ENCODE measurements around the gene SLC31A1.
"Not testable (repeated sequence)": the region's sequence is repeated elsewhere in the genome, so short reads cannot be mapped to it uniquely, and the experiment has no call there.

SLC31A1 gene

DNA sequence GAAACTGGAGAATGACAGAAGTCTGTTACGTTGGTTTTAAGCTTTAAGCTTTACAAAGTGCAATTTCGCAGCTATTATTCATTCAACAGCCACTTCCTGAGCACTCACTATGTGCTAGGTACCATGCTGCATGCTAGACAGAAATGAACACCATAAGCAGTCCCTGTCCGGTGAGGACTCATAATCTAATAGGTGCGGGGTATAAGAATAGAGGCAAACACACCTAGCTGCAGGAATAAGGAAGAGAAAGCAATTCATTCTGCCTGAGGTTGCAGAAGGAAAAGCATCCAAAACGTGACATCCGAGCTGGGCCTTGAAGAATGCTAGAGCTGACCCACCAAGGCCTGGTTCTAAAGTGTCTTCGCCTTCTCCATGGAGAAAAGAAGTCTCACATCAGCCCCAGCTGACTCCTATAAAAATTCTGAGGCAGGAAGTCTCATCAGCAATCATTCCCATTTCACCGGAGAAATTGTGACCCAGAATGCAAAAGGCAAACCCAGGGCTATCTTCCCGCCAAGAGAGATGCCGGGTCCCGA, 809 bp upstream of the SLC31A1 start:
- DNase-seq (ENCODE audit: low read depth): no peak

DNA sequence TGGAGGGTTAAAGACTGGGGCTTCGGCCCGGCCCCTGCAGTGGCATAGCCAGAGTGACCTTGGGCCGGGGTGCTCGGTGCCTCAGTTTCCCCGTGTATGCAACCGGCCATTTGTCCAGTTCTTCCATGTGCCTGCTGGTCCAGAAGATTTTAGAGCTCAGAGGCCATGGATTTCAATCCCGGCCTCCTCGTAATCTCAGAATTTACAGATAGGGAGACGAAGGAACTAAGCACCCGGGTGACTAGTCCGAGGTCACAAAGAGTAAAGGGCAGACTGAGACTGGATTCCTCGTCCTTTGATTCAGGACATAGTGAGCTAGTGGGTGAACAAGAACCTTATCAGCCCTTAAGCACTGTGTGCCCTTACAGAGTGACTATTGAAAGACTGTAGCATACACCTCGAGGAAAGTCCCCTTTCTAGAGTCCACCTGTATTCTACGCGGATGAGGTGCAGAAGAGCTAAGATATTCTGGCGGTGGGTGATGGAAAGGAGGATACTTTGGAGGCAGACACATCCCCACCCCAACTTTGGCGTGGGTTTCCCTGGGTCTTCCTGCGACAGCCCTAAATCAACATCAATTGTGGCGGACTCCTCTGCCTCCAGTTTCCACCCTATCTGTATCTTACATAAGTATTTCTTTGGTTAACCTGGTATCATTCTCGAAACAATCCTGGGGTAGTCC, 597 bp downstream of the SLC31A1 start:
- no peak for DNase-seq (ENCODE audit: low read depth)

DNA sequence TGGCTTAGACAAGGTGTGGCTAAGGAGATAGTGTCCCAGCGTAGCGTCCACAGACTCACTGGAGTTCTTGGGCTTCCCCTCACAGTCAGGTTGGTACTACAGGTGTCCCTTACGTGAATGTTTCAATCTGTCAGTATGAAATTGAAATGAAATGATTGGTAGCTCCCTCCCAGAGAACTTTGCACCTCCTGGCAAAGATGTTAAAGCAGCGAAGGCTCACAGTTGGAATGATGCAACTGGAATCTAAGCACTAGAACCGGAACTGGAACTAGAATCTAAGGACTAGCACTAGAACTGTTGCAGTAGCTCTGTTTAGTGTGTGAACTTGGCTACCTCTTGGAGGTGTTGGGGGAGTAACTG, 1.1 kb downstream of the SLC31A1 start:
- DNase-seq (ENCODE audit: low read depth): no peak

- DNase-seq (ENCODE audit: low read depth): no peak
Observed at GRCh38 chr9:113223963-113224362, 2.6 kb downstream of the SLC31A1 start.

DNA sequence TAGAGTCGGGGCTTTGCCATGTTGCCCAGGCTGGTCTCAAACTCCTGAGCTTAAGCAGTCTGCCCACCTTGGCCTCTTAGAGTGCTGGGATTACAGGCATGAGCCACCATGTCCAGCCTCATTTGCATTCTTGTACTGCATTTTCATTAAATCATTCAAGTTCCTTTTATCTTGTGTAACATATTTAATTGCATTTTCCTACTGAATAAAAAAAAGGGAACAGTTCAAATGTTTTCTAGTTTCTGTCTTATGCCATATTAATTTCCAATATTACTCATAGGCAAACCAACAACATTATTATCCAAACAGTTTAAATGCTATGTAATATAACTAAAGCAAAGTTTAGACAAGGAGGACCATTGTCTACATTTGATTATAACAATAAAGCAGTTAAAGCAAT, 6.1 kb downstream of the SLC31A1 start:
- DNase-seq (ENCODE audit: low read depth): no peak

DNA sequence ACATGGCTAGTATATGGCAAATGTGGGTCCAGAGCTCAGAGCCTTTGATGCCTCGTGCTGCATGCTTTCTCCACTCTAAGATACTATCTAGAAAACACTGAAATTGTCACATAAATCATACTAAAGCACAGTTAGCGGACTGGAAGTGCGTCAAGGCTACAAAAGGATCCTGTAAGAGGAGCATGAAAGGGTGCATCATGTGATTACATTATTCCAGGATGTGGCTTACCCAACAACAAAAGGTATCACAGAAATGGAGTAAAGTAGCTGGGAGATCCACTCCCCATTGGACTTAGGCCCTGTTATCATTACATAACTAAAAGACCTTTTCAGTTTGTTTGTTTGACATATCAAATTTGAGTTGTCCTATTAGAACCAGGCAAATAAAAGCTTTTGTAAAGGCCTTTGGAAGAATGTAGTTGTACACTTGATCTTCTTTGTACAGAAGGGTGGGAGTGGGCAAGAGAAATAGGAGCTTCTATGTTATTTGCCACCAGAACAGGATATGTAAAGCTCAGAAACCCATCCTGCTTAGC, 6.9 kb downstream of the SLC31A1 start:
- DNase-seq (ENCODE audit: low read depth): no peak

DNA sequence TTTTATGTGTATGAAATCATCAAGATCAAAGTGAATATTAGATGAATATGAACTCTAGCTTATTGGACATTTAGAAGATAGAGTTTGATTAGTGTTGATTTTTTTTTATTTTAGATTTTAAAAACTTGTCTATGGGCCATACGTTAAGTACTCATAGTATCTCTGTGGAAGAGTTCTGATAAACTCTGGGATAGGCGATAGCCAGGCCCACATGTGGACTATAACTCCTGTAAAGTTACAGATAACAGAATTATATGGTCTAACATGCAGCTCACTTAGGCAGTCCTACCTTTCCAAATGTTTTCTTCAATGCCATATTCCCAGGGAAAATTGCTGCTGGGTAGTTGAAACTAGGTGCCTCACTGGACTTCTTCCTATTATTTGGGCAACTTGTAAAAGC, 10.4 kb downstream of the SLC31A1 start:
- DNase-seq (ENCODE audit: low read depth): no peak

GRCh38 chr9:113235701-113236255, 14.4 kb downstream of the SLC31A1 start:
- DNase-seq (ENCODE audit: low read depth): not testable (repeated sequence)

- DNase-seq (ENCODE audit: low read depth): no peak
Observed at GRCh38 chr9:113237026-113237425, 15.7 kb downstream of the SLC31A1 start.

- DNase-seq (ENCODE audit: low read depth): no peak
Observed at GRCh38 chr9:113238202-113238858, 17.0 kb downstream of the SLC31A1 start.

- DNase-seq (ENCODE audit: low read depth): no peak
Observed at GRCh38 chr9:113238859-113239232, 17.5 kb downstream of the SLC31A1 start.

DNA sequence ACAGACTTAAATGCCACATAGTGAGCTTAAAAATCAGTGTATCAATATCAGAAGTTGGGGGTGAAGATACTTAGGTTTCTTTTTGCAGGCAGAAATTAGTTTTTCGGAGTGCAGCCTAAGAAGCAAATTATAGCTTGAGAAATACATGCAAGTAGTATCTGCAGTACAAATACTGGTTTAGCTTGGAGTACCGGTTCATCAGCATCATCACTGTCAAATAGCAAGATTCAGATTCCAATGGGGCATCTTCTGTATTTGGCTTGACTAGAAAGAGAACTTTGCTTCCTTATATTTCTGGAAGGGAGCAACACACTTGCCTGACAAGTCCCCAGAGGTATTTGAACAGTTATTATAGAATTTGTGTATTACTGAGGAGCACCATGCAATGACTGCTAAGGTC, 19.8 kb downstream of the SLC31A1 start:
- DNase-seq (ENCODE audit: low read depth): no peak

GRCh38 chr9:113244556-113244955, 23.2 kb downstream of the SLC31A1 start:
- no peak for DNase-seq (ENCODE audit: low read depth)

DNA sequence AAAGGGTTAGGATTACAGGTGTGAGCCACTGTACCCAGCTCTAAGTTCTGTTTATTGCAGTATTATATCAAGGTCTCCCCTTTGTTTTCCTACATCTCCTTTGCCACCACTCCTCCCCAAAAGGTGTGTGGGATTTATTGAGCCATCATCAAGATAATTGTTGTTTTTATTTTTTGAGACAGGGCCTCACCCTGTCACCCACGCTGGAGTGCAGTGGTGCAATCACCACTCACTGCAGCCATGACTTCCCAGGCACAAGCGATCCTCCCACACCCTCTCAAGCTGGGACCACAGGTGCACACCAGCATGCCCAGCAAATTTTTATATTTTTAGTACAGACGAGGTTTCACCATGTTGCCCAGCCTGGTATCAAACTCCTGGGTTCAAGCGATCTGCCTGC, 24.6 kb downstream of the SLC31A1 start:
- DNase-seq (ENCODE audit: low read depth): no peak

DNA sequence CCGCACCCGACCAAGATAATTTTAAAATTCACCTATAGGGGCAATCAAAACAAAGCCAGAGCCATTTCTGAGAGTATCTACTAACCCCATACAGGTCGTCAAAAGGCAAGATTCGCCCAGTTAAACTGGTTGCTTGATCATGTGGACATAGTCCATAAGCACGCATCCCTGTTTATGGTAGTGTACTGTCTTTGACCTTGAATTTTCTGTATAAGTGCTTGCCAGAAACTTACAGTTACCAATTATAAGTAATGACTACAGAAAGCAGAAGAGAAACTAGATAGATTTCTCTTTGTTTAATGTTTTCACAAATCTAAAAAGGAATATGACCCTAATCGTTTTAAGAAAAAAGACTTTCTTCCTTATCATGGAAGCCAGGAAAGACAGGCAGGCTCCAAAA, 25.6 kb downstream of the SLC31A1 start:
- no peak for DNase-seq (ENCODE audit: low read depth)

DNA sequence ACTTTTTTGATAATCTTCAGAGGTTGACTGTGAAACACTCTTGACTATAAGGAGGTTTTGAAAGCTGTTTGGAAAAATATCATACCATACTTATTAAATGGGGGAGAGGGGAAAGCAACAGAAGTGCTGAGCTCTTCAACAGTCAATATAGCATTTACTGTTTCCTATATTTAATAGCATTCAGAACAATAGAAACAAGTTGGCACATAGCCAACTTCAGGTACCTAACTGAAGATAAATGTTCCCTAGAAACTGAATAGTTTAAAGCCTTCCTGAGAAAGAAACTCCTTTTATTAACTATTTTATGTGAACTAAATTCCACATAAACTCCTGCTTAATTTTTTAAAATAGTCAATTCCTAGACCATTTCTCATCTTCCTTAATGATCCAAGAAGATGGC, 26.3 kb downstream of the SLC31A1 start:
- no peak for DNase-seq (ENCODE audit: low read depth)

DNA sequence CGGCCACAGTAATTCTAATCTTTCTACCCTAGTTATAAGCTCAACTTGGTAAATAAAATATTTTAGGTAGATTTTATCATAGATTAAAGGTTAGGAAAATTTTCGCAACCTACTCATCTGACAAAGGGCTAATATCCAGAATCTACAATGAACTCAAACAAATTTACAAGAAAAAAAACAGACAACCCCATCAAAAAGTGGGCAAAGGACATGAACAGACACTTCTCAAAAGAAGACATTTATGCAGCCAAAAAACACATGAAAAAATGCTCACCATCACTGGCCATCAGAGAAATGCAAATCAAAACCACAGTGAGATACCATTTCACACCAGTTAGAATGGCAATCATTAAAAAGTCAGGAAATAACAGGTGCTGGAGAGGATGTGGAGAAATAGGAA, 28.3 kb downstream of the SLC31A1 start:
- DNase-seq (ENCODE audit: low read depth): not testable (repeated sequence)

GRCh38 chr9:113250807-113251206, 29.5 kb downstream of the SLC31A1 start:
- no peak for DNase-seq (ENCODE audit: low read depth)

DNA sequence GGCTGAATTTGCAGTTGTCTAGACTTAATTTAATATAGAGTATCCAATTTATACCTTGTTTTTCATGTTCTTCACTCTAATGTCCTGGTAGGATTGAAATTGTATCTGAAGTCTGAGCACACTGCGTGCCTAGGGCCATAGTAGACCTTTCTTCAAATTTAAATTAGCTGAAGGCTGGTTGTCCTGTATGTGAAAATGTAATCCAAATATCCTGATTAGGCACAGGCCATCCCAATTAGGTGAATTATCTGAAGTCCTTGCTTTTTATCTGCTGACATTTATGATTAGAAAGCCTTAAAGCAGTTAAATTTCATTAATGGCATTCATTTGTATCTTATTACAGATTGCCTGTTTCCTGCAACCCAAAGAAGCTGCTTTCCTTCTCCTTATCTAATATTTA, 33.6 kb downstream of the SLC31A1 start:
- no peak for DNase-seq (ENCODE audit: low read depth)

- DNase-seq (ENCODE audit: low read depth): no peak
Observed at GRCh38 chr9:113255438-113255837, 34.1 kb downstream of the SLC31A1 start.

DNA sequence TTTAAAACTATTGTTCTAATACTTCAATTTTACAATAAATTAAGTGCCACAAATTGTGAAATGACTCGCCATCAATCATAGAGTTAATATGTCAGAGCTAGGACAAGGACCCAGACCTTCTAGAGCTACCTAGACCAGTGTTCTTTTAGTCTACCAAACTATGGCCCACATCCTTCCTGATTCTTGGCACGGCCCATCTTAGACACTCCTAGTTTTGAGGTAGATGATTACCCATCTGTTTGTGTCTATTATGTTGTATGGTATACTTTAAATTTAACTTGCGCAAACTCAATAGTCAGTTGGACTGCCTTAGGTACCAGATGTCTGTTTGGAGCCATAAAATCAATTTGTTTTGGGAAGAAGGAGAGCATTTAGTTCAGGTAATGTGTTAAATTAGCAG, 36.5 kb downstream of the SLC31A1 start:
- no peak for DNase-seq (ENCODE audit: low read depth)

DNA sequence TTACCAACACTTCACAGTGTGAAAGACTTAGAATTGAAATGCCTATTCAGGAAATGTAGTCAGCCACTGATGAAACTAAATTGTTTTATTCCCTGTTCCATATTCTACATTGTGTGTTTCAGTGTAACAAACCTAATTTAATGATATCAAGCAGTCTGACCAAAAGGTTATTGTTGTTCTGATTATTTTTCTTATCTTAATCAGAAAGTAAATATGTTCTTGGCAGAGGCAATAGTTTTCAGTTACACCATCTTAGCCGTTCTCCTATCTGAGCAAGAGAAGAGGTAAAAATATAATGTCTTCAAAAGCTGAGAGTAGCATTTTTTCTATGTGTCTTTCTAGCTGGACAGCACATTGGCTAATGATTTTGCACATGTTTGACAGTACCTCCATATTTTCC, 36.9 kb downstream of the SLC31A1 start:
- no peak for DNase-seq (ENCODE audit: low read depth)

DNA sequence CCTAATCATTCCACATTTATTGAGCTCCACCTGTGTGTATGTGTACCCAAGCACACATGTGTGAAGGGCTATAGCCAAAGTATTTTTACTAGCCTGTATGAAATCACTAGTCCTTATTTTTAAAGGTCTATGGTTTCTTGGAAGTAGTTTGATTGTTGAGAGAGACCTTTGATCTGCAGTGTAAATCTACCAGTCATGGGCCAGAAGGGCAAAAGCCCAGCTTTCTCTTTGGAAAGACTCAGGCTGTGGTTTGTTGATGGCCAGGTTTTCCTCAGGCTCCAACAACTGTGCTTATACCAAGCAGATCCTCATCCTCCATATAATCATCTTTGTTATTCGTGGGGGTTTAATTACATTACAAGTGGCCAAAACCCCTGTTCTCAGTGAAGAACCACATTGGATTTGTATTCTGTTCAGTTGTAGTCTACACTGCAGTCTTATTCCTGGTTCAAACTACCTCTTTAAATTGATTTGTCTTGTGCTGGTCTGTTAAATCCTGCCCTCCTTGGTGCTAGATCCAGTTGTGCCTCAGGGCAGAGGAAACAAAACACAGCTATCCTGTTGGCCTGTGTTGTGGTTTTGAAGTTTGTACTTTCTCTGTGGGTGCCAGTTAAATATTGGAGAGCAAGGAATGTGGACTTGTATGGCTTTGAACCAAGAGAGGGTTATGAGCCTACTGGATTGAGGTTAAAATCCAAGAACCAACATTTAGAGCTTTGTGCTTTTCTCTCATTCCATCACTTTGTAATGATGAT, 40.8 kb downstream of the SLC31A1 start:
- no peak for DNase-seq (ENCODE audit: low read depth)
